Thymus (tissue), 11 donors: ENCODE data around the gene YEATS2. TPM values are rescaled to one million over a fixed set of nuclear protein-coding genes. Genes with fewer than 3 reads are reported as not detected.

Source experiments
- DNase-seq, 9 donors: peaks; one replicate each; pipeline ENCODE4 v3.0.0-alpha.2; 2013; ENCODE audit warnings: low spot score in 9 of 9, low read depth in 6 of 9, missing footprints in 1 of 9
- H3K27ac ChIP-seq, 2 donors: one replicate each; pipeline ENCODE4 v1.5.1; 2013; ENCODE audit warnings: control low read depth in 1 of 2, low read depth in 1 of 2, low read length in 1 of 2, mild to moderate bottlenecking in 1 of 2, moderate library complexity in 1 of 2
- H3K27me3 ChIP-seq, 2 donors: one replicate each; pipeline ENCODE4 v1.5.1; 2013; ENCODE audit warnings: low read length in 1 of 2; ENCODE audit not compliant: control insufficient read depth in 2 of 2, insufficient read depth in 1 of 2
- H3K36me3 ChIP-seq, 2 donors: one replicate each; pipeline ENCODE4 v1.5.1; 2013; ENCODE audit warnings: low read length in 1 of 2, mild to moderate bottlenecking in 1 of 2, moderate library complexity in 1 of 2; ENCODE audit not compliant: control insufficient read depth in 2 of 2, insufficient read depth in 2 of 2
- H3K4me1 ChIP-seq, 2 donors: one replicate each; pipeline ENCODE4 v1.5.1; 2013; ENCODE audit warnings: low read length in 2 of 2; ENCODE audit not compliant: control insufficient read depth in 2 of 2, insufficient read depth in 2 of 2
- H3K4me3 ChIP-seq, 2 donors: one replicate each; pipeline ENCODE4 v1.5.1; 2013; ENCODE audit warnings: low read length in 2 of 2, control low read depth in 1 of 2, mild to moderate bottlenecking in 1 of 2
- H3K9me3 ChIP-seq, 2 donors: one replicate each; pipeline ENCODE4 v1.5.1; 2013; ENCODE audit warnings: low read length in 1 of 2, mild to moderate bottlenecking in 1 of 2; ENCODE audit not compliant: control insufficient read depth in 2 of 2, insufficient read depth in 1 of 2
- WGBS: extraction: QIAGEN DNeasy Blood & Tissue Kit; methylation state at CpG from one replicate; pipeline ENCODE4 v1.1.7; 2013; 5-methylcytosine and 5-hydroxymethylcytosine counted together
- polyA plus RNA-seq: library from polyadenylated mRNA; stranded (reverse); fragments of 200-250 nt; gene quantifications from one replicate; pipeline ENCODE4 v1.2.3, GENCODE V29; 2013
- total RNA-seq: library from RNA; stranded (reverse); fragments of 120-200 nt; gene quantifications from one replicate; pipeline ENCODE4 v1.2.4, GENCODE V29; 2013
- donor health status: healthy.

YEATS2 gene
- total and polyA plus RNA-seq, 2 donors, result 11.0 to 27.9 TPM

DNA sequence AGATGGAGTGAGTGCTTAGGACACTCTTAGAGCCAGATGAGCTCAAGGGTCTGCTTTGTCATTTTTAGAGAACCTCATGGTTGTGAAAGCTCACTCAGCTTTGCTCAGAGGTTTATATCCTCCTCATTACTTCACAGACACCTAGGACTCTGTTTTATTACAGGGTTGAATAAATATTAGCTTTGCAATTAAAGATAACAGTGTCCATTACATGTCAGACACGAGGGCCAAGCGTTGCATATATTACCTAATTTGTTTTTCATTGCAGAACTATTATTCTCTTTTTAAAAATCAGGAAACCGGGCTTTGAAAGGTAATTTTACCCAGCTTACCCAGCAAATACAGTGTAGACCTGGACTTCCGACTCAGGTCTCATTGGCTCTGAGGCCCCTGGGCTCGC lies 111.7 kb downstream of the YEATS2 start:
- Histone ChIP-seq H3K27ac (no peak overlapping the region), H3K4me1 (peaks cover 0 to 22% of the 10 kb centered on the region in 2 donors), H3K4me3 (no peak overlapping the region), H3K27me3 (no peaks in the 10 kb centered on the region), H3K36me3 (peaks cover 70 to 82% of the 10 kb centered on the region in 2 donors), H3K9me3 (no peaks in the 10 kb centered on the region)
- WGBS, result 98% methylated on average over 5 of the region's 5 CpGs
- no peak for DNase-seq

DNA sequence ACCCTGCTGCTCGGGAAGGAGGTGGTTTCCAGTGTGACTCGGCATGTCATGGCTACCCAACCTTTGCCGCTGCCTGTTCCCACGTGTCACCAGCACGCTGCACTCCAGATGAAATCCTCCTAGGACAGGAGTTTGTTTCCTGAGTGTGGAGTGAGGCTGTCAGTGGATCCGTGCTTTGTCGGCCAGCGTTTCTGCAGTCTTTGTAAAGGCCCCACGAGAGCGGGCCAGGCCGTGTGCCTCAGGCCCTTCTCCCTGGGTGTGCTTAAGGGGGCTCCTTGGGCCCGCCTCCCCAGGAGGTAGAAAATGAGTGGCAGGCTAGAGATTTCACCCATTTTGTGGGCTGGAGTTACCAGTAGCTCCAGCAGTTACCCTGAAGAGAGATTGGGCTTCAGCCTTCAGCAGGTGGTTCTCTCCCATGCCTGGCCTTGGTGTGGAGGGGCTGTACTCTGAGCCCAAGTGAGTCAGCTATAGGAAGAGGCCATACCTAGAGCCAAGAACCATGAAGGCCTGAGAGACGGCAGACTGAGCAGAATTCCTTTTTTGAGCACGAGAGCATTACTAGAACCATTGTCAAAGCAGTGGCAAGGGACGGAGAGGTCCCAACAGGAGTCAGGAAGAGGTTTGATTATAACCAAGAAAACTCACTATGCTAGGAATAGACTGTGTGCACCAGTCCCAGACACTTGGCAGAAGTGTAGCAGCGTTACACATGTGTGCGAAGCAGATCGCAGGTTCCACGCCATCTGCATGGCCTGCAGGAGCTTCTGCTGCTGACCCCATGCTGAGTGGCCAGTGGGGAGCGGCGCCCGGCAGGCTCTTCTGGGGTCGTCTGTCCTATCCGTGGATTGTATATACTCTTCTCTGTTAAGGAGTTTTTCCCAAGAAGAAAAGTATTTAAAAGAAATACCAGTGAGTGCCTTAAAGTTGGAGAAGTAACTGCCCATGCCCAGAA lies 113.3 kb downstream of the YEATS2 start:
- H3K4me1 ChIP-seq, result peaks cover 9 to 38% of the 10 kb centered on the region in 2 donors
- H3K27ac ChIP-seq, result peak overlapping the region; percentile 14 to 31
- WGBS, result 92% methylated on average over 24 of the region's 24 CpGs
- H3K4me3 ChIP-seq, result no peak overlapping the region
- no peaks in the 10 kb centered on the region for H3K27me3 ChIP-seq
- peaks cover 64 to 69% of the 10 kb centered on the region in 2 donors for H3K36me3 ChIP-seq
- no peak for DNase-seq
- H3K9me3 ChIP-seq, result no peaks in the 10 kb centered on the region

DNA sequence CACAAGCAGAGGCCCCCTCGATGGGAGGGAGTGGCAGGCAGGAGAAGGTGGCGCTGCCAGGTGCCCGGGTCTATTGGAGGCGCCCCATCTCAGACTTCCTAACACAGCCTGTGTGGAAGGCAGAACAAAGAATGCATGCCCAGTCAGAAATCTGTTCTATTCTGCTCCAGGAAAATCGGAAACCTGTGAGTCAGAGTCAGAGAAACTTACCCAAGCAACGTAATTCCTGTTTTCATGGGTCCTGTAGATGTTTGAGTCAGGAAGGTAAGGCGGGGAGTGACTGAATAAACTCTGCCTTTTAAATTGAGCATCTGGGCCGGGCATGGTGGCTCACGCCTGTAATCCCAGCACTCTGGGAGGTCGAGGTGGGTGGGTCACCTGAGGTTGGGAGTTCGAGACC lies 114.0 kb downstream of the YEATS2 start:
- WGBS, result 97% methylated on average over 11 of the region's 11 CpGs
- DNase-seq, result no peak
- H3K27me3 ChIP-seq, result no peaks in the 10 kb centered on the region
- peaks cover 14 to 43% of the 10 kb centered on the region in 2 donors for H3K4me1 ChIP-seq
- H3K36me3 ChIP-seq, result peaks cover 64 to 69% of the 10 kb centered on the region in 2 donors
- H3K27ac ChIP-seq, result no peak overlapping the region
- no peak overlapping the region for H3K4me3 ChIP-seq
- no peaks in the 10 kb centered on the region for H3K9me3 ChIP-seq

DNA sequence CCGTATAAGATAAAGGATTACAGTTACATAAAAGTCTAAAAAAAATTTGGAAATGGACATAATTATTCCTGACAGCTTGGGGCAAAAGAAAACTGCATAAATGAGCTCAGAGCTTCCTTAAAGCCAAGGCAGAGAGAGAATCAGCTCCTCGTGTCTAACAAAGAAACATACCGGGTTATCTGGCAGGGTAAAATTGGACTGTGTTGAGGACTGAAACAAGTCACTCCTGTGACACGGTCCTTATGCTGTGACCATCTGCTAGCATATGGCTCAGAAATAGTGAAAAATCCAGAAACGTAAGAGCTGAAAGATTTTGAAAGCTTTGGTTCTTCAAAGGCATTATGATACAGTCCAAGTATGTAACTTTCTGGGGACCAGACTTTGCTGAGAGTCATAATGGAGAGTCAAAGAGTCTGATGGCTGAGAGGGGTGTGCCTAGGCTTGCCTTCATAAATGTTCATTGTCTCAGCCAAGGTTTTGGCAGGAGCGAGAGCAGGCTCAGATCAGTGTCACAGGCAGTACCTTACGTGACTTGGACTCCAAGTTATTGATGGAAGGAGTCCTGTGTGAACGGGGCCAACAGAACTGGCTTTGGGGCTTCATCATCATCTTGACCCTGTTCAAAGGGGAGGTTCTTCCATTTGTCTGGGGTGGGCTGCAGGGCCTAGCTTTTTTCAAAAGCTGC lies 115.3 kb downstream of the YEATS2 start:
- peaks cover 64 to 66% of the 10 kb centered on the region in 2 donors for H3K36me3 ChIP-seq

DNA sequence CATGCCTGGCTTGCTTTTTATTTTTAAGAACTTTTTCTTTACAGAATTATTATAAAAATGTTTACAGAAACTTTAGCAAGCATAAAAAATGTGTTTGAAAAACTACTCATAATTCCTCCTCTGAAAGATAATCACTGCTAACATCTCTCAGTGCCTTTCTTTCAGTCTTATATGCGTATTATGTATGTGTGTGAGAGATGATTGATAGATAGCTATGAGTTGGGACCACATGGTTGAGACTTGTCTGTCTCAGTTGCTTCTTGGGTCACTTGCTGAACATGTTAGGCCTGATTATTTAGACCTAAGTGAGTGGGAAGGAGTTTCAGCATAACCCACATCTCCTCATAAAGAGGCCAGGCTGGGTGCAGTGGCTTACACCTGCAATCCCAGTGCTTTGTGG lies 116.6 kb downstream of the YEATS2 start:
- Histone ChIP-seq H3K4me1 (peaks cover 14 to 37% of the 10 kb centered on the region in 2 donors), H3K9me3 (no peaks in the 10 kb centered on the region), H3K27me3 (no peaks in the 10 kb centered on the region), H3K4me3 (no peak overlapping the region), H3K27ac (no peak overlapping the region), H3K36me3 (peaks cover 56 to 62% of the 10 kb centered on the region in 2 donors)
- no peak for DNase-seq
- WGBS, result 96% methylated on average over 1 of the region's 1 CpG

More for the DNA sequence above, 115.3 kb downstream of the YEATS2 start:
- 93% methylated on average over 8 of the region's 8 CpGs for WGBS
- Histone ChIP-seq H3K4me3 (no peak overlapping the region), H3K4me1 (peaks cover 14 to 34% of the 10 kb centered on the region in 2 donors), H3K27ac (no peak overlapping the region), H3K9me3 (no peaks in the 10 kb centered on the region), H3K27me3 (no peaks in the 10 kb centered on the region)
- DNase-seq, result no peak

DNA sequence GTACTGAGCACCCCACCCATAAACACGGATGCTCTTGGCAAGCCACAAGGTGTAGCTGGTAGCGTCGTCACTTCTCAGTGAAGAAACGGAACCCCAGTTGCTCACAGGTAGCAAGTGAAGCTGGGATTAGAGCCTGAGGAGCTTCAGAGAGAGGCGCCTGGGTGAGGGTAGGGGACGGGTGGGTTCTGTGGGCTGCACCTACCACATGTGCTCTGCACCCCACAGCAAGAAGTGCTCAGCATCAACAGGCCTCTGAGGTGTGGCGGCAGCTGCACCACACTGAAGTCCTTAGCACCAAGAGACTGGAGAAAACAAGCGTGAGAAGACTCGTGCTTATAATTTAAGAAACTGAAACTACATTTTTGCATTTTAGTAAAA lies 118.0 kb downstream of the YEATS2 start:
- WGBS, result 65% methylated on average over 9 of the region's 9 CpGs
- peaks cover 46 to 52% of the 10 kb centered on the region in 2 donors for H3K36me3 ChIP-seq
- H3K4me1 ChIP-seq, result peaks cover 14 to 37% of the 10 kb centered on the region in 2 donors
- H3K27ac ChIP-seq, result peak overlapping the region; percentile 64 to 91
- peak in 6 of 9 donors; percentile 44 to 71 (median 56) for DNase-seq
- H3K4me3 ChIP-seq, result no peak overlapping the region
- no peaks in the 10 kb centered on the region for H3K27me3 ChIP-seq
- H3K9me3 ChIP-seq, result no peaks in the 10 kb centered on the region

DNA sequence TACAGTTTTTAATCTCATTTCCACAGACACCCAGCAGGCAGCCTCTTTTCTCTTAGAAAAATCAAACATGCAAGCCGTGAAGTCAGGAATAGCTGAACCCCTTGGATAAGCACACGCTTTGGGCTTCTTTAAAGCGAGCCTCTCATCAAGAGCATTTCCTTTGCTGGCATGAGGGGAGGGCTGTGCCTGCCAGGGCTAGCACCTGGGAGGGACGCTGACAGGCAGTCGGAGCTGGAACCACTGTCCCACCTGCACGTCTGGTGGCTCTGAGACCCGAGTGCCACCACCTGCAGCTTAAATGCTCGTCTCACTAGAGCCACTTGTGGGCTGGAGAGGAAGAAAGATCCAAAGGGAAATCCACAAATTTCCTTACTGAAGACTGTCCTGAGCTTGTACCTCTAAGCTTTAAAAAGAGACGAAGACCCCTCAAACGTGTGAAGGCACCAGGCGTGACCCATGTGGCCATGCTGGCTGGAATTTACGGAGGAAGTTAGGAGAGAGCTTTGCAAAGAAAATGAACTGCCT lies 118.4 kb downstream of the YEATS2 start:
- H3K27me3 ChIP-seq, result no peaks in the 10 kb centered on the region
- H3K4me1 ChIP-seq, result peaks cover 14 to 37% of the 10 kb centered on the region in 2 donors
- peak in 5 of 9 donors; percentile 34 to 73 (median 62) for DNase-seq

DNA sequence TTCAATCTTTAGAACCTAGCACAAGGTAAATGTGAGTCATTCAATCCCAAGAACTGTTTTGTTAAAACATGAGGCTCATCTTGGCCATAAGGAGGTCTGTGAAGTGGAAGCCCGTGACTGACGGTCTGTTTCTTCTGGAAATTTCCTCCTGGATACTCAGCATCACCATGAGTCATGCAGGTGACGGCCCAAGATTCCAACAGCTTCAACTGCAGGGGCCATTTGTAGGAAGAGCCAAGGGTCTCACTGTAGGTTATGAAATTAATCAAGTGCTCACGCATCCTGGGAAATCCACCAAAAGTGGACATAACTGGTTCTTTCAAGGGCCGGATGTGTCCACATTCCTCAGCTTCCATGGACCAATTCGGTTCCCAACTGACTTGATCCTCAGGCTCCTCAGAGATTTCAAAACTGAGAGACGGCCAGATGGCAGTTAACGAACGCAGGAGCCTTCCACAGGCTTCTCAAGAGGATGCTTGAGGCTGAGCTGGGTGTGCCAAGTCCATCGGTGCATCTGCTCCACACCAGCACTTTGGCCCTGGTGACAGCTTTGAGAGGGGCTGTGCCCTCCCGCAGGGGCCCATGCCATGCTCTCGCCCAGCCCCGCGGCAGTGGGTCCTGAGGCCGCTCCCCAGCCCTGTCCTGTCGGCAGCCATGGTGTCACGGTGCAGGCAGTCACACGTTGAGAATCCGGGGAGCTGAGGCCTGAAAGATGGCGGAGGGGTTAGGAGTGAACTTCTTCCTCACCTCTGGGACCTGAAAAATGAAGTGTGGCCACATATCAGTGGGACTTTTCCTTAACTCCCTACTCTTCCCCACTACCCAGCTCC lies 119.3 kb downstream of the YEATS2 start:
- Histone ChIP-seq H3K4me3 (no peak overlapping the region), H3K36me3 (peaks cover 34 to 38% of the 10 kb centered on the region in 2 donors)

More for the DNA sequence above, 118.4 kb downstream of the YEATS2 start:
- Histone ChIP-seq H3K4me3 (no peak overlapping the region), H3K27ac (peak overlapping the region; percentile 2 to 91), H3K9me3 (no peaks in the 10 kb centered on the region), H3K36me3 (peaks cover 42 to 47% of the 10 kb centered on the region in 2 donors)
- 56% methylated on average over 12 of the region's 12 CpGs for WGBS

More for the DNA sequence above, 119.3 kb downstream of the YEATS2 start:
- Histone ChIP-seq H3K27me3 (no peaks in the 10 kb centered on the region), H3K27ac (no peak overlapping the region), H3K4me1 (peaks cover 14 to 37% of the 10 kb centered on the region in 2 donors), H3K9me3 (no peaks in the 10 kb centered on the region)
- 88% methylated on average over 20 of the region's 20 CpGs for WGBS
- no peak for DNase-seq
